SK-N-SH (cell line): ENCODE results near the gene BCAS3. TPM values are rescaled to one million over a fixed set of nuclear protein-coding genes. Genes with fewer than 3 reads are reported as not detected.

Source experiments
- CTCF ChIA-PET: fragments of 300-600, 350-600 bp; formaldehyde crosslinking; extraction: SDS; loops from one replicate; lab custom pipeline; 2021; lab: Yijun Ruan, JAX
- POLR2A ChIA-PET: fragments of 350-600 bp; sonication (Branson Sonifier 250); formaldehyde crosslinking; extraction: SDS; loops from one replicate; lab custom pipeline; 2020; ENCODE audit warnings: antibody characterized with exemption, inconsistent platforms; lab: Yijun Ruan, JAX
- DNase-seq: peaks from one replicate; pipeline ENCODE4 v3.0.0; 2012
- H2AFZ ChIP-seq: fragments of 200-600 bp; sonication (generic); 2 replicates; pipeline ENCODE4 v1.8.1; 2016; ENCODE audit warnings: antibody characterized with exemption, mild to moderate bottlenecking, low read depth
- H3F3A ChIP-seq: fragments of 200-600 bp; sonication (generic); replicated peaks from 2 replicates; pipeline ENCODE3; 2016; ENCODE audit warnings: antibody characterized with exemption, mild to moderate bottlenecking; ENCODE audit not compliant: insufficient read depth
- H3K27ac ChIP-seq, 2 experiments: fragments of 200-500 bp in 1 of 2; fragments of 200-600 bp in 1 of 2; sonication (Bioruptor generic) in 1 of 2; sonication (generic), shearing (Covaris generic) in 1 of 2; 2 replicates each; pipeline versions ENCODE4 v1.5.1 to v1.6.1; 2014 to 2016; ENCODE audit warnings: low read depth in 2 of 2, inconsistent platforms in 1 of 2, low read length in 1 of 2, mild to moderate bottlenecking in 1 of 2, mixed read lengths in 1 of 2
- H3K27me3 ChIP-seq: fragments of 200-600 bp; sonication (generic), shearing (Covaris generic); 2 replicates; pipeline ENCODE4 v1.6.1; 2016; ENCODE audit warnings: mixed run types; ENCODE audit not compliant: insufficient read depth
- H3K36me3 ChIP-seq, 2 experiments: fragments of 200-500 bp in 1 of 2; fragments of 200-600 bp in 1 of 2; sonication (Bioruptor generic) in 1 of 2; sonication (generic) in 1 of 2; replicated peaks in 1 of 2; 2 replicates each; pipeline versions ENCODE3 to v1.5.1; 2014 to 2016; ENCODE audit warnings: low read length in 1 of 2, mild to moderate bottlenecking in 1 of 2; ENCODE audit not compliant: insufficient read depth in 2 of 2, control insufficient read depth in 1 of 2
- H3K4me1 ChIP-seq, 2 experiments: fragments of 200-500 bp in 1 of 2; fragments of 200-600 bp in 1 of 2; sonication (Bioruptor generic) in 1 of 2; sonication (generic), shearing (Covaris generic) in 1 of 2; 2 replicates each; pipeline versions ENCODE4 v1.5.1 to v1.6.1; 2014 to 2016; ENCODE audit warnings: low read depth in 1 of 2, low read length in 1 of 2, mixed run types in 1 of 2; ENCODE audit not compliant: insufficient read depth in 2 of 2, control insufficient read depth in 1 of 2
- H3K4me2 ChIP-seq: fragments of 200-600 bp; sonication (generic), shearing (Covaris generic); 2 replicates; pipeline ENCODE4 v1.6.1; 2017; ENCODE audit warnings: mixed run types
- H3K4me3 ChIP-seq, 2 experiments: fragments of 200-500 bp in 1 of 2; fragments of 200-600 bp in 1 of 2; sonication (Bioruptor generic) in 1 of 2; sonication (generic), shearing (Covaris generic) in 1 of 2; 2 replicates each; pipeline versions ENCODE4 v1.5.1 to v1.8.1; 2014 to 2016; ENCODE audit warnings: low read depth in 2 of 2, inconsistent platforms in 1 of 2, low read length in 1 of 2, mild to moderate bottlenecking in 1 of 2, mixed read lengths in 1 of 2, moderate library complexity in 1 of 2
- H3K79me2 ChIP-seq: fragments of 200-600 bp; sonication (generic); 2 replicates; pipeline ENCODE4 v1.8.1; 2017; ENCODE audit warnings: mild to moderate bottlenecking; ENCODE audit not compliant: insufficient read depth
- H3K9ac ChIP-seq: fragments of 200-600 bp; sonication (generic); 2 replicates; pipeline ENCODE4 v1.6.1; 2017; ENCODE audit warnings: mixed run types
- H3K9me2 ChIP-seq: fragments of 200-600 bp; sonication (generic); 2 replicates; pipeline ENCODE4 v1.6.1; 2017; ENCODE audit warnings: mixed run types
- H3K9me3 ChIP-seq: fragments of 200-600 bp; sonication (generic); 2 replicates; pipeline ENCODE4 v1.6.1; 2017; ENCODE audit warnings: mixed run types, mild to moderate bottlenecking, moderate library complexity
- H4K20me1 ChIP-seq: fragments of 200-600 bp; sonication (generic); 2 replicates; pipeline ENCODE4 v1.6.1; 2017; ENCODE audit warnings: mild to moderate bottlenecking, mixed run types; ENCODE audit not compliant: insufficient read depth
- CHD2 ChIP-seq: fragments of 150-350 bp; IDR thresholded peaks from 2 replicates; pipeline ENCODE4 v1.6.1; 2018; ENCODE audit warnings: low read length; ENCODE audit not compliant: partially characterized antibody
- CTCF ChIP-seq: fragments of 200-600 bp; sonication (generic); IDR thresholded peaks from 2 replicates; pipeline ENCODE4 v1.6.1; 2017; ENCODE audit warnings: antibody characterized with exemption, mild to moderate bottlenecking, moderate library complexity
- ELF1 ChIP-seq: IDR thresholded peaks from 2 replicates; pipeline ENCODE4 v1.4.0; 2012
- EP300 ChIP-seq, 2 experiments: IDR thresholded peaks; 2 replicates each; pipeline versions ENCODE4 v1.4.0 to v1.6.1; 2012; ENCODE audit warnings: borderline replicate concordance in 1 of 2, low read depth in 1 of 2, low read length in 1 of 2
- FOSL2 ChIP-seq: IDR thresholded peaks from 2 replicates; pipeline ENCODE4 v1.4.0; 2012; ENCODE audit warnings: low read depth, mild to moderate bottlenecking, moderate library complexity, borderline replicate concordance
- FOXJ3 ChIP-seq: sonication (generic); formaldehyde crosslinking; IDR thresholded peaks from 2 replicates; pipeline ENCODE4 v1.5.1; 2020; ENCODE audit warnings: mild to moderate bottlenecking, missing genetic modification reagents
- FOXM1 ChIP-seq: IDR thresholded peaks from 2 replicates; pipeline ENCODE4 v1.4.0; 2012; ENCODE audit warnings: low read depth, mild to moderate bottlenecking
- GABPA ChIP-seq: IDR thresholded peaks from 2 replicates; pipeline ENCODE4 v1.4.0; 2012; ENCODE audit warnings: low read depth, mild to moderate bottlenecking
- GATA2 ChIP-seq: sonication (generic); formaldehyde crosslinking; IDR thresholded peaks from 2 replicates; pipeline ENCODE4 v1.5.0; 2020; ENCODE audit warnings: mild to moderate bottlenecking, missing genetic modification reagents
- JUND ChIP-seq: IDR thresholded peaks from 2 replicates; pipeline ENCODE4 v1.4.0; 2012
- MAX ChIP-seq: IDR thresholded peaks from 2 replicates; pipeline ENCODE4 v1.4.0; 2012; ENCODE audit warnings: low read depth
- MXI1 ChIP-seq: IDR thresholded peaks from 2 replicates; pipeline ENCODE4 v1.6.1; 2012; ENCODE audit warnings: mild to moderate bottlenecking, low read depth, low read length, improper control_type of control experiment
- NRF1 ChIP-seq: IDR thresholded peaks from 2 replicates; pipeline ENCODE4 v1.6.1; 2012; ENCODE audit warnings: low read depth, mild to moderate bottlenecking, low read length
- POLR2AphosphoS5 ChIP-seq: IDR thresholded peaks from 2 replicates; pipeline ENCODE4 v1.6.1; 2012; ENCODE audit warnings: low read depth, low read length
- RAD21 ChIP-seq: IDR thresholded peaks from 2 replicates; pipeline ENCODE4 v1.6.1; 2012; ENCODE audit warnings: mild to moderate bottlenecking, low read length
- RCOR1 ChIP-seq: fragments of 150-350 bp; IDR thresholded peaks from 2 replicates; pipeline ENCODE4 v1.6.1; 2017; ENCODE audit warnings: antibody characterized with exemption, low read length
- REST ChIP-seq: IDR thresholded peaks from 2 replicates; pipeline ENCODE4 v1.6.1; 2012; ENCODE audit warnings: mild to moderate bottlenecking, low read depth, low read length, moderate library complexity
- RFX5 ChIP-seq: IDR thresholded peaks from 2 replicates; pipeline ENCODE4 v1.6.1; 2012; ENCODE audit warnings: mild to moderate bottlenecking, improper control_type of control experiment, low read length
- SMC3 ChIP-seq: IDR thresholded peaks from 2 replicates; pipeline ENCODE4 v1.6.1; 2012; ENCODE audit warnings: low read depth, low read length, improper control_type of control experiment
- TAF1 ChIP-seq: IDR thresholded peaks from 2 replicates; pipeline ENCODE4 v1.6.1; 2012; ENCODE audit warnings: low read depth, mild to moderate bottlenecking, low read length, moderate library complexity, borderline replicate concordance
- TCF12 ChIP-seq: IDR thresholded peaks from 2 replicates; pipeline ENCODE4 v1.4.0; 2012
- TEAD4 ChIP-seq: IDR thresholded peaks from 2 replicates; pipeline ENCODE4 v1.4.0; 2012; ENCODE audit warnings: mild to moderate bottlenecking, borderline replicate concordance; ENCODE audit not compliant: insufficient read depth
- USF2 ChIP-seq: fragments of 150-350 bp; IDR thresholded peaks from 2 replicates; pipeline ENCODE4 v1.6.1; 2017; ENCODE audit warnings: antibody characterized with exemption, low read length, low read depth, borderline replicate concordance
- YY1 ChIP-seq: IDR thresholded peaks from 2 replicates; pipeline ENCODE4 v1.4.0; 2012; ENCODE audit warnings: low read depth, mild to moderate bottlenecking
- WGBS: methylation state at CpG from one replicate; pipeline ENCODE4 v1.1.6; 2017; ENCODE audit warnings: low lambda C conversion rate; 5-methylcytosine and 5-hydroxymethylcytosine counted together
- polyA plus RNA-seq, 3 experiments: library from polyadenylated mRNA; depleted of rRNA; stranded (reverse); fragments of >200 nt; gene quantifications; 2 replicates each; pipeline ENCODE4 v1.2.3, GENCODE V29; 2012
- TF ChIP-seq, protein P1 (sequence below): fragments of 150-350 bp; IDR thresholded peaks from 2 replicates; pipeline ENCODE4 v1.6.1; 2016; ENCODE audit warnings: mild to moderate bottlenecking, low read depth, low read length

BCAS3 gene
- polyA plus RNA-seq, 1 of the 3 experiments (the other 2 are of a cell fraction): 5.9 TPM

GRCh38 chr17:61131585-61131984 is 453.9 kb downstream of the BCAS3 start:
- CTCF ChIA-PET: interaction anchor here (0.9 to 1.6 kb wide), 5 partner anchors 10 to 281 kb away, joined by 3 to 4 read pairs (median 3); no protein-coding TSS in a partner anchor
- no peaks in the 10 kb centered on the region for H3K36me3 ChIP-seq
- TF ChIP-seq GATA2 (peak; percentile 82), YY1 (no peak), CTCF (no peak), RFX5 (no peak), GABPA (no peak), CHD2 (peak; percentile 30), RAD21 (peak; percentile 62), EP300 (IDR thresholded peaks at IDR 0.05; ENCODE audit: borderline replicate concordance in 1 of 2, low read depth in 1 of 2, low read length in 1 of 2) (peak in 1 of 2 experiments; percentile 95; a peak in 2 of 4 replicates), MAX (no peak), JUND (no peak), ELF1 (no peak), FOXM1 (no peak), REST (no peak), USF2 (no peak), TCF12 (0 out of 2 replicates have a peak, but pooled peaks have one; percentile 10), FOXJ3 (CRISPR knock-in tag) (peak; percentile 89), FOSL2 (no peak), SMC3 (peak; percentile 36; the same call in 1 of the 2 replicates), NRF1 (no peak), RCOR1 (peak; percentile 73; the same call in 1 of the 2 replicates), TAF1 (no peak), TEAD4 (no peak), MXI1 (peak; percentile 65; the same call in 1 of the 2 replicates), POLR2AphosphoS5 (no peak)
- TF ChIP-seq, protein P1, sequence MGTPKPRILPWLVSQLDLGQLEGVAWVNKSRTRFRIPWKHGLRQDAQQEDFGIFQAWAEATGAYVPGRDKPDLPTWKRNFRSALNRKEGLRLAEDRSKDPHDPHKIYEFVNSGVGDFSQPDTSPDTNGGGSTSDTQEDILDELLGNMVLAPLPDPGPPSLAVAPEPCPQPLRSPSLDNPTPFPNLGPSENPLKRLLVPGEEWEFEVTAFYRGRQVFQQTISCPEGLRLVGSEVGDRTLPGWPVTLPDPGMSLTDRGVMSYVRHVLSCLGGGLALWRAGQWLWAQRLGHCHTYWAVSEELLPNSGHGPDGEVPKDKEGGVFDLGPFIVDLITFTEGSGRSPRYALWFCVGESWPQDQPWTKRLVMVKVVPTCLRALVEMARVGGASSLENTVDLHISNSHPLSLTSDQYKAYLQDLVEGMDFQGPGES: no peak
- TF ChIP-seq, all 33 proteins: peak for 9
- 86% methylated on average over 2 of the region's 2 CpGs for WGBS
- peaks cover 0 to 40% of the 10 kb centered on the region in 2 experiments; a peak in 2 of 4 replicates for H3K4me1 ChIP-seq
- H3F3A ChIP-seq: no peaks in the 10 kb centered on the region
- no peak overlapping the region for H3K9ac ChIP-seq
- no peaks in the 10 kb centered on the region for H3K79me2 ChIP-seq
- no peak overlapping the region for H2AFZ ChIP-seq
- no peaks in the 10 kb centered on the region for H3K9me3 ChIP-seq
- H3K4me3 ChIP-seq: no peak overlapping the region
- peak; percentile 74 for DNase-seq
- H3K27ac ChIP-seq: peak overlapping the region in 1 of 2 experiments; percentile 73; a peak in 2 of 4 replicates
- POLR2A ChIA-PET: interaction anchor here (1.1 kb wide), 1 partner anchor 8 kb away, joined by 3 read pairs; no protein-coding TSS in a partner anchor
- H3K4me2 ChIP-seq: no peak overlapping the region
- no peaks in the 10 kb centered on the region for H3K9me2 ChIP-seq
- no peaks in the 10 kb centered on the region for H3K27me3 ChIP-seq
- no peaks in the 10 kb centered on the region for H4K20me1 ChIP-seq
